HepG2 (cell line): Measurements from ENCODE around the gene TJP3. TPM values are rescaled to one million over a fixed set of nuclear protein-coding genes. Genes with fewer than 3 reads are reported as not detected.

Experiments
- EP300 ChIP-seq, 3 experiments: sonication (generic) in 1 of 3; formaldehyde crosslinking in 1 of 3; IDR thresholded peaks; 2 replicates each; pipeline versions ENCODE4 v1.5.1 to v1.6.1; 2011 to 2020; ENCODE audit warnings: low read depth in 2 of 3, low read length in 2 of 3, borderline replicate concordance in 1 of 3, improper control_type of control experiment in 1 of 3, mild to moderate bottlenecking in 1 of 3, missing genetic modification reagents in 1 of 3, moderate library complexity in 1 of 3
- ESRRA ChIP-seq: sonication (generic); formaldehyde crosslinking; IDR thresholded peaks from 2 replicates; pipeline ENCODE4 v1.5.1; 2020; ENCODE audit warnings: mild to moderate bottlenecking, low read depth, missing genetic modification reagents
- FLYWCH1 ChIP-seq: sonication (generic); formaldehyde crosslinking; IDR thresholded peaks from 2 replicates; pipeline ENCODE4 v1.8.1; 2023; ENCODE audit warnings: mild to moderate bottlenecking, missing genetic modification reagents
- FOXA1 ChIP-seq, 2 experiments: fragments of 450-650 bp in 1 of 2; sonication (generic) in 1 of 2; formaldehyde crosslinking in 1 of 2; IDR thresholded peaks; 2 replicates each; pipeline versions ENCODE4 v1.4.0 to v1.6.1; 2016 to 2020; ENCODE audit warnings: missing genetic modification reagents in 1 of 2
- FOXA3 ChIP-seq: IDR thresholded peaks from 2 replicates; pipeline ENCODE4 v1.6.1; 2016; ENCODE audit warnings: missing genetic modification reagents, missing compliant biosample characterization
- FOXJ3 ChIP-seq: sonication (generic); formaldehyde crosslinking; IDR thresholded peaks from 2 replicates; pipeline ENCODE4 v1.4.0; 2020; ENCODE audit warnings: missing genetic modification reagents, mild to moderate bottlenecking, borderline replicate concordance
- HDAC1 ChIP-seq: sonication (generic); formaldehyde crosslinking; IDR thresholded peaks from 2 replicates; pipeline ENCODE4 v1.5.1; 2020; ENCODE audit warnings: mild to moderate bottlenecking, missing genetic modification reagents
- MAF1 ChIP-seq: sonication (generic); formaldehyde crosslinking; IDR thresholded peaks from 2 replicates; pipeline ENCODE4 v1.5.0; 2020; ENCODE audit warnings: missing genetic modification reagents, borderline replicate concordance
- MEF2D ChIP-seq: sonication (generic); formaldehyde crosslinking; IDR thresholded peaks from 2 replicates; pipeline ENCODE4 v1.5.1; 2020; ENCODE audit warnings: mild to moderate bottlenecking, missing genetic modification reagents
- NCOA1 ChIP-seq: sonication (generic); formaldehyde crosslinking; IDR thresholded peaks from 2 replicates; pipeline ENCODE4 v1.9.0; 2021; ENCODE audit warnings: missing genetic modification reagents
- ZNF335 ChIP-seq: sonication (generic); formaldehyde crosslinking; IDR thresholded peaks from 2 replicates; pipeline ENCODE4 v1.4.0; 2020; ENCODE audit warnings: missing genetic modification reagents
- ZNF484 ChIP-seq: sonication (generic); formaldehyde crosslinking; IDR thresholded peaks from 2 replicates; pipeline ENCODE4 v1.5.1; 2020; ENCODE audit warnings: mild to moderate bottlenecking, low read depth, missing genetic modification reagents, borderline replicate concordance
- ZNF549 ChIP-seq: sonication (generic); formaldehyde crosslinking; IDR thresholded peaks from 2 replicates; pipeline ENCODE4 v1.5.0; 2020; ENCODE audit warnings: missing genetic modification reagents
- ZNF607 ChIP-seq: sonication (generic); formaldehyde crosslinking; IDR thresholded peaks from 2 replicates; pipeline ENCODE4 v1.5.1; 2020; ENCODE audit warnings: missing genetic modification reagents, mild to moderate bottlenecking, borderline replicate concordance
- polyA plus RNA-seq, 8 experiments: library from polyadenylated mRNA; depleted of rRNA in 3 of 8; stranded (reverse) in 7 of 8; unstranded in 1 of 8; fragments of >200 nt; fragmentation: Illumina TruSeq in 4 of 8; extraction: Trizol in 4 of 8; gene quantifications; 2 replicates each; pipeline versions ENCODE4 v1.2.1 to v1.2.3, GENCODE V29; 2011 to 2016; ENCODE audit warnings: low read depth in 4 of 8, missing spikeins in 1 of 8, mixed read lengths in 1 of 8; ENCODE audit not compliant: insufficient read depth in 1 of 8
- total RNA-seq, 5 experiments: library from RNA; depleted of rRNA; stranded (reverse); fragments of >200 nt; fragmentation: Illumina TruSeq; extraction: Trizol; gene quantifications; 2 replicates each; pipeline ENCODE4 v1.2.3, GENCODE V29; 2016; ENCODE audit warnings: low read depth in 1 of 5
- TF ChIP-seq, protein P1 (sequence below): sonication (generic); formaldehyde crosslinking; IDR thresholded peaks from 2 replicates; pipeline ENCODE4 v1.4.0; 2020; ENCODE audit warnings: mild to moderate bottlenecking, missing genetic modification reagents
- TF ChIP-seq, protein P2 (sequence below): sonication (generic); formaldehyde crosslinking; IDR thresholded peaks from 2 replicates; pipeline ENCODE4 v1.5.0; 2020; ENCODE audit warnings: mild to moderate bottlenecking, missing genetic modification reagents, moderate library complexity
- TF ChIP-seq, protein P3 (sequence below): sonication (generic); formaldehyde crosslinking; IDR thresholded peaks from 2 replicates; pipeline ENCODE4 v1.4.0; 2020; ENCODE audit warnings: missing genetic modification reagents, borderline replicate concordance
- TF ChIP-seq, protein P4 (sequence below): sonication (generic); formaldehyde crosslinking; IDR thresholded peaks from 2 replicates; pipeline ENCODE4 v1.4.0; 2020; ENCODE audit warnings: missing genetic modification reagents

TJP3 gene
- total and polyA plus RNA-seq, 2 of the 13 experiments (the other 11 are each of a cell fraction or from before 2014, with no cell fraction given), result 2.3 to 21.5 TPM

DNA sequence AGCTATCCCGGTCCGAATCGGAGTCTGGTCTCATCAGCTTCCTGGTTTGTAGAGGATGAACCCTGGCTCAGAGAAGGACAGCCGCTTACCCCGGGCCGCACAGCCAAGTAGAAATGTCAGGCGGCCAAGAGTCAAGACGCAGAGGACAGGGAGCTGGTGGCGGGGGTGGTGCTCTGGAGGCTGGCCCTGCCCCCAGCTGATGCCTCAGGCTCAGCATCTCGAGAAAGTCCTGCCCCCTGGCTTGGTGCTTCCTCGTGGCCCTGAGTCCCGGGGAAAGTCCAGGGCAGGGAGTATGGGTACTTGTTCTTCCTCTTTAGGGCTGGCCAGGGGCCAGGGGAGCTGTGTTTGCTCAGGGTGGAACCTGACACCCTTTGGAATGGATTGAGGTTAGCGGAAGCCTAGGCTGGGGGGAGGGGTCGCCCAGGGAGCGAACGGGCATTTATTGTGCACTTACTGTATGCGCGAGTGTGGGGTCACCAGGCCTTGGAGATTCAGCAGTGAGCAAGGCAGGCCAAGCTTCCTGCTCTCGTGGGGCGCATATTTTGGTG, 2.2 kb downstream of the TJP3 start (continued):
- TF ChIP-seq, protein P1, sequence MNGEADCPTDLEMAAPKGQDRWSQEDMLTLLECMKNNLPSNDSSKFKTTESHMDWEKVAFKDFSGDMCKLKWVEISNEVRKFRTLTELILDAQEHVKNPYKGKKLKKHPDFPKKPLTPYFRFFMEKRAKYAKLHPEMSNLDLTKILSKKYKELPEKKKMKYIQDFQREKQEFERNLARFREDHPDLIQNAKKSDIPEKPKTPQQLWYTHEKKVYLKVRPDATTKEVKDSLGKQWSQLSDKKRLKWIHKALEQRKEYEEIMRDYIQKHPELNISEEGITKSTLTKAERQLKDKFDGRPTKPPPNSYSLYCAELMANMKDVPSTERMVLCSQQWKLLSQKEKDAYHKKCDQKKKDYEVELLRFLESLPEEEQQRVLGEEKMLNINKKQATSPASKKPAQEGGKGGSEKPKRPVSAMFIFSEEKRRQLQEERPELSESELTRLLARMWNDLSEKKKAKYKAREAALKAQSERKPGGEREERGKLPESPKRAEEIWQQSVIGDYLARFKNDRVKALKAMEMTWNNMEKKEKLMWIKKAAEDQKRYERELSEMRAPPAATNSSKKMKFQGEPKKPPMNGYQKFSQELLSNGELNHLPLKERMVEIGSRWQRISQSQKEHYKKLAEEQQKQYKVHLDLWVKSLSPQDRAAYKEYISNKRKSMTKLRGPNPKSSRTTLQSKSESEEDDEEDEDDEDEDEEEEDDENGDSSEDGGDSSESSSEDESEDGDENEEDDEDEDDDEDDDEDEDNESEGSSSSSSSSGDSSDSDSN (CRISPR knock-in tag), result peak; percentile 44; the same call in 1 of the 2 replicates
- TF ChIP-seq MEF2D (CRISPR knock-in tag), result no peak; the same call in 1 of the 2 replicates
- TF ChIP-seq HDAC1 (CRISPR knock-in tag), result peak; percentile 87
- no peak for TF ChIP-seq NCOA1 (CRISPR knock-in tag)
- TF ChIP-seq MAF1, result no peak
- TF ChIP-seq FOXA1 (IDR thresholded peaks at IDR 0.05), result no peak
- TF ChIP-seq FOXA1 (CRISPR knock-in tag; IDR thresholded peaks at IDR 0.05), result peak; percentile 92
- no peak for TF ChIP-seq ZNF484 (CRISPR knock-in tag)
- TF ChIP-seq, protein P2, sequence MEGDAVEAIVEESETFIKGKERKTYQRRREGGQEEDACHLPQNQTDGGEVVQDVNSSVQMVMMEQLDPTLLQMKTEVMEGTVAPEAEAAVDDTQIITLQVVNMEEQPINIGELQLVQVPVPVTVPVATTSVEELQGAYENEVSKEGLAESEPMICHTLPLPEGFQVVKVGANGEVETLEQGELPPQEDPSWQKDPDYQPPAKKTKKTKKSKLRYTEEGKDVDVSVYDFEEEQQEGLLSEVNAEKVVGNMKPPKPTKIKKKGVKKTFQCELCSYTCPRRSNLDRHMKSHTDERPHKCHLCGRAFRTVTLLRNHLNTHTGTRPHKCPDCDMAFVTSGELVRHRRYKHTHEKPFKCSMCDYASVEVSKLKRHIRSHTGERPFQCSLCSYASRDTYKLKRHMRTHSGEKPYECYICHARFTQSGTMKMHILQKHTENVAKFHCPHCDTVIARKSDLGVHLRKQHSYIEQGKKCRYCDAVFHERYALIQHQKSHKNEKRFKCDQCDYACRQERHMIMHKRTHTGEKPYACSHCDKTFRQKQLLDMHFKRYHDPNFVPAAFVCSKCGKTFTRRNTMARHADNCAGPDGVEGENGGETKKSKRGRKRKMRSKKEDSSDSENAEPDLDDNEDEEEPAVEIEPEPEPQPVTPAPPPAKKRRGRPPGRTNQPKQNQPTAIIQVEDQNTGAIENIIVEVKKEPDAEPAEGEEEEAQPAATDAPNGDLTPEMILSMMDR, result peak; percentile 46; the same call in 1 of the 2 replicates
- TF ChIP-seq ESRRA (CRISPR knock-in tag), result peak; percentile 84
- TF ChIP-seq, protein P3, sequence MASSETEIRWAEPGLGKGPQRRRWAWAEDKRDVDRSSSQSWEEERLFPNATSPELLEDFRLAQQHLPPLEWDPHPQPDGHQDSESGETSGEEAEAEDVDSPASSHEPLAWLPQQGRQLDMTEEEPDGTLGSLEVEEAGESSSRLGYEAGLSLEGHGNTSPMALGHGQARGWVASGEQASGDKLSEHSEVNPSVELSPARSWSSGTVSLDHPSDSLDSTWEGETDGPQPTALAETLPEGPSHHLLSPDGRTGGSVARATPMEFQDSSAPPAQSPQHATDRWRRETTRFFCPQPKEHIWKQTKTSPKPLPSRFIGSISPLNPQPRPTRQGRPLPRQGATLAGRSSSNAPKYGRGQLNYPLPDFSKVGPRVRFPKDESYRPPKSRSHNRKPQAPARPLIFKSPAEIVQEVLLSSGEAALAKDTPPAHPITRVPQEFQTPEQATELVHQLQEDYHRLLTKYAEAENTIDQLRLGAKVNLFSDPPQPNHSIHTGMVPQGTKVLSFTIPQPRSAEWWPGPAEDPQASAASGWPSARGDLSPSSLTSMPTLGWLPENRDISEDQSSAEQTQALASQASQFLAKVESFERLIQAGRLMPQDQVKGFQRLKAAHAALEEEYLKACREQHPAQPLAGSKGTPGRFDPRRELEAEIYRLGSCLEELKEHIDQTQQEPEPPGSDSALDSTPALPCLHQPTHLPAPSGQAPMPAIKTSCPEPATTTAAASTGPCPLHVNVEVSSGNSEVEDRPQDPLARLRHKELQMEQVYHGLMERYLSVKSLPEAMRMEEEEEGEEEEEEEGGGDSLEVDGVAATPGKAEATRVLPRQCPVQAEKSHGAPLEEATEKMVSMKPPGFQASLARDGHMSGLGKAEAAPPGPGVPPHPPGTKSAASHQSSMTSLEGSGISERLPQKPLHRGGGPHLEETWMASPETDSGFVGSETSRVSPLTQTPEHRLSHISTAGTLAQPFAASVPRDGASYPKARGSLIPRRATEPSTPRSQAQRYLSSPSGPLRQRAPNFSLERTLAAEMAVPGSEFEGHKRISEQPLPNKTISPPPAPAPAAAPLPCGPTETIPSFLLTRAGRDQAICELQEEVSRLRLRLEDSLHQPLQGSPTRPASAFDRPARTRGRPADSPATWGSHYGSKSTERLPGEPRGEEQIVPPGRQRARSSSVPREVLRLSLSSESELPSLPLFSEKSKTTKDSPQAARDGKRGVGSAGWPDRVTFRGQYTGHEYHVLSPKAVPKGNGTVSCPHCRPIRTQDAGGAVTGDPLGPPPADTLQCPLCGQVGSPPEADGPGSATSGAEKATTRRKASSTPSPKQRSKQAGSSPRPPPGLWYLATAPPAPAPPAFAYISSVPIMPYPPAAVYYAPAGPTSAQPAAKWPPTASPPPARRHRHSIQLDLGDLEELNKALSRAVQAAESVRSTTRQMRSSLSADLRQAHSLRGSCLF, result no peak
- peak; percentile 91 for TF ChIP-seq FOXA3
- 0 out of 2 replicates have a peak, but pooled peaks have one; percentile 40 for TF ChIP-seq ZNF607 (CRISPR knock-in tag)
- peak; percentile 56 to 88; a peak in 3 of 4 replicates for TF ChIP-seq EP300 (IDR thresholded peaks at IDR 0.05; ENCODE audit: low read depth in 2 of 2, low read length in 2 of 2)
- peak; percentile 78 for TF ChIP-seq EP300 (CRISPR knock-in tag; IDR thresholded peaks at IDR 0.05; ENCODE audit: borderline replicate concordance)
- no peak for TF ChIP-seq FLYWCH1 (CRISPR knock-in tag)
- TF ChIP-seq FOXJ3 (CRISPR knock-in tag), result peak; percentile 56; the same call in 1 of the 2 replicates
- no peak for TF ChIP-seq ZNF335 (CRISPR knock-in tag)
- TF ChIP-seq, protein P4, sequence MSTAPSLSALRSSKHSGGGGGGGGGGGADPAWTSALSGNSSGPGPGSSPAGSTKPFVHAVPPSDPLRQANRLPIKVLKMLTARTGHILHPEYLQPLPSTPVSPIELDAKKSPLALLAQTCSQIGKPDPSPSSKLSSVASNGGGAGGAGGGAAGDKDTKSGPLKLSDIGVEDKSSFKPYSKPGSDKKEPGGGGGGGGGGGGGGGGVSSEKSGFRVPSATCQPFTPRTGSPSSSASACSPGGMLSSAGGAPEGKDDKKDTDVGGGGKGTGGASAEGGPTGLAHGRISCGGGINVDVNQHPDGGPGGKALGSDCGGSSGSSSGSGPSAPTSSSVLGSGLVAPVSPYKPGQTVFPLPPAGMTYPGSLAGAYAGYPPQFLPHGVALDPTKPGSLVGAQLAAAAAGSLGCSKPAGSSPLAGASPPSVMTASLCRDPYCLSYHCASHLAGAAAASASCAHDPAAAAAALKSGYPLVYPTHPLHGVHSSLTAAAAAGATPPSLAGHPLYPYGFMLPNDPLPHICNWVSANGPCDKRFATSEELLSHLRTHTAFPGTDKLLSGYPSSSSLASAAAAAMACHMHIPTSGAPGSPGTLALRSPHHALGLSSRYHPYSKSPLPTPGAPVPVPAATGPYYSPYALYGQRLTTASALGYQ (CRISPR knock-in tag), result peak; percentile 78; the same call in 1 of the 2 replicates
- no peak for TF ChIP-seq ZNF549 (CRISPR knock-in tag)
